BJ (cell line): ENCODE data around the gene BATF3. TPM values are rescaled to one million over a fixed set of nuclear protein-coding genes. Genes with fewer than 3 reads are reported as not detected.

ENCODE experiments used
- CTCF ChIA-PET: fragments of 350-600 bp; formaldehyde crosslinking; extraction: SDS; loops from one replicate; lab custom pipeline; 2021; ENCODE audit warnings: antibody characterized with exemption, inconsistent platforms; lab: Yijun Ruan, JAX
- POLR2A ChIA-PET: fragments of 300-600 bp; sonication (Branson Sonifier 250); formaldehyde crosslinking; extraction: SDS; loops from one replicate; lab custom pipeline; 2021; ENCODE audit warnings: antibody characterized with exemption; lab: Charles Lee
- DNase-seq: peaks from one replicate; pipeline ENCODE4 v3.0.0-alpha.2; 2011; ENCODE audit warnings: low read depth
- H3K27me3 ChIP-seq: 2 replicates; pipeline ENCODE4 v1.6.0; 2011; ENCODE audit warnings: low read length; ENCODE audit not compliant: control insufficient read depth, insufficient read depth
- H3K36me3 ChIP-seq: 2 replicates; pipeline ENCODE4 v1.5.1; 2011; ENCODE audit warnings: low read length; ENCODE audit not compliant: control insufficient read depth, insufficient read depth
- H3K4me3 ChIP-seq: 2 replicates; pipeline ENCODE4 v1.5.1; 2011; ENCODE audit warnings: low read depth, mild to moderate bottlenecking, control low read depth, low read length
- CTCF ChIP-seq: IDR thresholded peaks from 2 replicates; pipeline ENCODE4 v1.5.1; 2011; ENCODE audit warnings: low read depth, mild to moderate bottlenecking, control low read depth, inconsistent platforms, low read length, moderate library complexity; ENCODE audit not compliant: insufficient read depth
- polyA plus RNA-seq: library from polyadenylated mRNA; depleted of rRNA; stranded (reverse); fragments of >200 nt; gene quantifications from 2 replicates; pipeline ENCODE4 v1.2.3, GENCODE V29; 2011

The BATF3 gene
- polyA plus RNA-seq, 1 experiment: 1.7 TPM

- ChIA-PET CTCF (no interaction called here), POLR2A (no interaction called here)
- H3K27me3 ChIP-seq: no peaks in the 10 kb centered on the region; the same call in 1 of the 2 replicates
- DNase-seq: no peak
- H3K4me3 ChIP-seq: no peak overlapping the region
- TF ChIP-seq CTCF: no peak
- no peaks in the 10 kb centered on the region for H3K36me3 ChIP-seq
These were observed 11.8 kb downstream of the BATF3 start for GRCh38 chr1:212687811-212688210.

GRCh38 chr1:212686591-212686990 lies 13.0 kb downstream of the BATF3 start:
- POLR2A ChIA-PET: no interaction called here

GRCh38 chr1:212686069-212686468 lies 13.6 kb downstream of the BATF3 start:
- DNase-seq: no peak
- Histone ChIP-seq H3K4me3 (no peak overlapping the region), H3K36me3 (no peaks in the 10 kb centered on the region), H3K27me3 (no peaks in the 10 kb centered on the region; the same call in 1 of the 2 replicates)
- ChIA-PET POLR2A (no interaction called here), CTCF (interaction anchor here (0.8 kb wide), 1 partner anchor 65 kb away, joined by 3 read pairs; no protein-coding TSS in a partner anchor)
- no peak for TF ChIP-seq CTCF

More at GRCh38 chr1:212686591-212686990, 13.0 kb downstream of the BATF3 start:
- Histone ChIP-seq H3K4me3 (no peak overlapping the region), H3K36me3 (no peaks in the 10 kb centered on the region), H3K27me3 (no peaks in the 10 kb centered on the region; the same call in 1 of the 2 replicates)
- no peak for DNase-seq
- CTCF ChIA-PET: no interaction called here
- no peak for TF ChIP-seq CTCF

GRCh38 chr1:212685429-212685828 lies 14.2 kb downstream of the BATF3 start:
- H3K27me3 ChIP-seq: no peaks in the 10 kb centered on the region
- no peak overlapping the region for H3K4me3 ChIP-seq
- no peaks in the 10 kb centered on the region for H3K36me3 ChIP-seq
- DNase-seq: no peak
- ChIA-PET CTCF (interaction anchor here (0.8 kb wide), 1 partner anchor 66 kb away, joined by 3 read pairs; no protein-coding TSS in a partner anchor), POLR2A (no interaction called here)
- TF ChIP-seq CTCF: no peak

GRCh38 chr1:212684521-212685090 lies 15.0 kb downstream of the BATF3 start:
- ChIA-PET POLR2A (no interaction called here), CTCF (no interaction called here)
- Histone ChIP-seq H3K36me3 (no peaks in the 10 kb centered on the region), H3K4me3 (no peak overlapping the region), H3K27me3 (no peaks in the 10 kb centered on the region)
- no peak for DNase-seq
- TF ChIP-seq CTCF: no peak
